Naive thymus-derived CD8-positive, alpha-beta T cell (primary cell): ENCODE data around the gene ZC3H12A. TPM values are rescaled to one million over a fixed set of nuclear protein-coding genes. Genes with fewer than 3 reads are reported as not detected.
"Not testable (repeated sequence)": the region's sequence is repeated elsewhere in the genome, so short reads cannot be mapped to it uniquely, and the experiment has no call there.

Source experiments
- ATAC-seq, 2 donors: fragments of 150-1000 bp; cut with Tn5 transposase in 1 of 2; sonication (Bioruptor Pico), chemical (Tn5 transposase) in 1 of 2; 1 replicate in 1 of 2; 2 replicates in 1 of 2; pipeline ENCODE4 v1.10.0; 2021; ENCODE audit warnings: mild to moderate bottlenecking in 2 of 2, moderate library complexity in 2 of 2
- POLR2A ChIA-PET: fragments of 350-600 bp; sonication (Branson Sonifier 250); formaldehyde crosslinking; loops from one replicate; lab custom pipeline; 2021; ENCODE audit warnings: antibody characterized with exemption; lab: Charles Lee
- DNase-seq, 10 donors: peaks; one replicate each; pipeline versions ENCODE4 v3.0.0 to v3.0.0-alpha.2; 2020 to 2022
- H3K27ac Mint-ChIP-seq, 10 donors: one replicate each; pipeline ENCODE4 v1.8.0; 2020 to 2022; ENCODE audit warnings: mild to moderate bottlenecking in 10 of 10, mixed read lengths in 10 of 10, moderate library complexity in 4 of 10, inconsistent platforms in 1 of 10
- H3K27me3 Mint-ChIP-seq, 5 donors: one replicate each; pipeline ENCODE4 v1.8.0; 2021 to 2022; ENCODE audit warnings: mixed read lengths in 5 of 5
- H3K36me3 Mint-ChIP-seq, 3 donors: one replicate each; pipeline ENCODE4 v1.8.0; 2020 to 2022; ENCODE audit warnings: mixed read lengths in 3 of 3, mild to moderate bottlenecking in 2 of 3, inconsistent platforms in 1 of 3
- H3K4me1 Mint-ChIP-seq, 4 donors: one replicate each; pipeline ENCODE4 v1.8.0; 2021 to 2022; ENCODE audit warnings: mixed read lengths in 4 of 4
- H3K4me3 Mint-ChIP-seq, 10 donors: one replicate each; pipeline ENCODE4 v1.8.0; 2020 to 2022; ENCODE audit warnings: mild to moderate bottlenecking in 10 of 10, mixed read lengths in 10 of 10, moderate library complexity in 6 of 10, inconsistent platforms in 1 of 10
- H3K9me3 Mint-ChIP-seq, 9 donors: one replicate each; pipeline ENCODE4 v1.8.0; 2020 to 2022; ENCODE audit warnings: mixed read lengths in 9 of 9, mild to moderate bottlenecking in 3 of 9, inconsistent platforms in 1 of 9, moderate library complexity in 1 of 9
- polyA plus RNA-seq, 3 donors: library from polyadenylated mRNA; unstranded; fragments of 300-500 nt; fragmentation: Illumina TruSeq; gene quantifications; one replicate each; pipeline ENCODE4 v1.2.3, GENCODE V29; 2021
- total RNA-seq, 8 experiments: library from RNA in 2 of 8; stranded (reverse) in 2 of 8; gene quantifications; one replicate each; pipeline ENCODE4 v1.2.3 and lab custom pipeline; 2021 to 2026

Gene ZC3H12A
- total and polyA plus RNA-seq, 5 experiments from 2014 or later: 1.5 to 45.3 (median 10.0) TPM

- DNase-seq (no peak), ATAC-seq (no peak)
- H3K9me3 Mint-ChIP-seq: no peaks in the 10 kb centered on the region
- H3K4me3 Mint-ChIP-seq: no peak overlapping the region
- peaks cover 0 to 69% (median 8%) of the 10 kb centered on the region in 3 donors for H3K36me3 Mint-ChIP-seq
- H3K4me1 Mint-ChIP-seq: peaks cover 0 to 12% (median 5%) of the 10 kb centered on the region in 4 donors
- H3K27me3 Mint-ChIP-seq: no peaks in the 10 kb centered on the region
- POLR2A ChIA-PET: no interaction called here
- peak overlapping the region in 6 of 10 donors; percentile 19 to 69 (median 38) for H3K27ac Mint-ChIP-seq
Observed at GRCh38 chr1:37493336-37494098, 19.1 kb downstream of the ZC3H12A start.

- Mint-ChIP-seq H3K9me3 (no peaks in the 10 kb centered on the region), H3K4me1 (peaks cover 0 to 14% (median 8%) of the 10 kb centered on the region in 4 donors), H3K27me3 (no peaks in the 10 kb centered on the region), H3K4me3 (no peak overlapping the region), H3K27ac (peak overlapping the region in 1 of 10 donors; percentile 55), H3K36me3 (peaks cover 0 to 78% (median 8%) of the 10 kb centered on the region in 3 donors)
- no peak for ATAC-seq
- DNase-seq: no peak
- POLR2A ChIA-PET: interaction anchor here (1.0 to 1.1 kb wide), 2 partner anchors 13 to 18 kb away, joined by 3 to 5 read pairs; partner anchors contain the start of gene MEAF6
Observed at GRCh38 chr1:37495875-37496274, 21.5 kb downstream of the ZC3H12A start.

- H3K27me3 Mint-ChIP-seq: no peaks in the 10 kb centered on the region
- POLR2A ChIA-PET: interaction anchor here (0.9 to 2.4 kb wide), 2 partner anchors 10 to 17 kb away, joined by 3 to 7 read pairs; partner anchors contain the start of gene MEAF6
- DNase-seq (no peak), ATAC-seq (no peak)
- no peak overlapping the region for H3K4me3 Mint-ChIP-seq
- no peaks in the 10 kb centered on the region for H3K9me3 Mint-ChIP-seq
- H3K4me1 Mint-ChIP-seq: peaks cover 0 to 20% (median 8%) of the 10 kb centered on the region in 4 donors
- peaks cover 0 to 76% (median 13%) of the 10 kb centered on the region in 3 donors for H3K36me3 Mint-ChIP-seq
- H3K27ac Mint-ChIP-seq: peak overlapping the region in 3 of 10 donors; percentile 12 to 73 (median 15)
Observed at GRCh38 chr1:37497832-37498231, 23.5 kb downstream of the ZC3H12A start.

- DNase-seq (no peak), ATAC-seq (no peak)
- peaks cover 0 to 73% (median 7%) of the 10 kb centered on the region in 3 donors for H3K36me3 Mint-ChIP-seq
- peaks cover 0 to 21% (median 8%) of the 10 kb centered on the region in 4 donors for H3K4me1 Mint-ChIP-seq
- peak overlapping the region in 5 of 10 donors; percentile 28 to 85 (median 37) for H3K27ac Mint-ChIP-seq
- POLR2A ChIA-PET: interaction anchor here (1.1 to 2.4 kb wide), 2 partner anchors 12 to 16 kb away, joined by 4 to 7 read pairs; partner anchors contain the start of gene MEAF6
- no peaks in the 10 kb centered on the region for H3K9me3 Mint-ChIP-seq
- no peak overlapping the region for H3K4me3 Mint-ChIP-seq
- H3K27me3 Mint-ChIP-seq: no peaks in the 10 kb centered on the region
Observed at GRCh38 chr1:37498872-37499617, 24.7 kb downstream of the ZC3H12A start.

- DNase-seq (no peak), ATAC-seq (no peak)
- POLR2A ChIA-PET: no interaction called here
- peaks cover 0 to 71% (median 16%) of the 10 kb centered on the region in 3 donors for H3K36me3 Mint-ChIP-seq
- H3K9me3 Mint-ChIP-seq: no peaks in the 10 kb centered on the region
- H3K27ac Mint-ChIP-seq: peak overlapping the region in 2 of 10 donors; percentile 32 to 43
- no peak overlapping the region for H3K4me3 Mint-ChIP-seq
- peaks cover 0 to 30% (median 5%) of the 10 kb centered on the region in 4 donors for H3K4me1 Mint-ChIP-seq
- H3K27me3 Mint-ChIP-seq: no peaks in the 10 kb centered on the region
Observed at GRCh38 chr1:37501661-37502060, 27.3 kb downstream of the ZC3H12A start.

- no peaks in the 10 kb centered on the region for H3K27me3 Mint-ChIP-seq
- no peak for ATAC-seq
- H3K4me1 Mint-ChIP-seq: peaks cover 0 to 30% (median 5%) of the 10 kb centered on the region in 4 donors
- no peak overlapping the region for H3K4me3 Mint-ChIP-seq
- POLR2A ChIA-PET: interaction anchor here (0.7 to 1.0 kb wide), 3 partner anchors 11 to 88 kb away, joined by 3 to 7 read pairs (median 5); no protein-coding TSS in a partner anchor
- H3K9me3 Mint-ChIP-seq: no peaks in the 10 kb centered on the region
- H3K27ac Mint-ChIP-seq: peak overlapping the region in 3 of 10 donors; percentile 32 to 43 (median 34)
- no peak for DNase-seq
- H3K36me3 Mint-ChIP-seq: peaks cover 0 to 75% (median 16%) of the 10 kb centered on the region in 3 donors
Observed at GRCh38 chr1:37502104-37502503, 27.7 kb downstream of the ZC3H12A start.

- H3K4me3 Mint-ChIP-seq, DNase-seq, H3K9me3 Mint-ChIP-seq, ATAC-seq, H3K27me3 Mint-ChIP-seq: not testable (repeated sequence)
- POLR2A ChIA-PET: interaction anchor here (0.7 to 1.1 kb wide), 3 partner anchors 11 to 73 kb away, joined by 3 to 5 read pairs (median 3); partner anchors contain the start of gene MEAF6
- Mint-ChIP-seq H3K27ac (peak overlapping the region in 1 of 10 donors; percentile 20), H3K36me3 (peaks cover 0 to 80% (median 19%) of the 10 kb centered on the region in 3 donors), H3K4me1 (peaks cover 0 to 29% (median 5%) of the 10 kb centered on the region in 4 donors)
Observed at GRCh38 chr1:37502791-37503190, 28.4 kb downstream of the ZC3H12A start.

- Mint-ChIP-seq H3K27me3 (no peaks in the 10 kb centered on the region), H3K36me3 (peaks cover 0 to 78% (median 14%) of the 10 kb centered on the region in 3 donors), H3K27ac (peak overlapping the region in 2 of 10 donors; percentile 1 to 75), H3K4me3 (no peak overlapping the region), H3K4me1 (peaks cover 6 to 36% (median 22%) of the 10 kb centered on the region in 4 donors), H3K9me3 (no peaks in the 10 kb centered on the region)
- POLR2A ChIA-PET: interaction anchor here (0.6 to 1.8 kb wide), 3 partner anchors 8 to 354 kb away, joined by 4 to 7 read pairs (median 4); partner anchors contain the start of gene MEAF6
- ATAC-seq (no peak), DNase-seq (no peak)
Observed at GRCh38 chr1:37506740-37507139, 32.4 kb downstream of the ZC3H12A start.

- Mint-ChIP-seq H3K27ac (peak overlapping the region in 2 of 10 donors; percentile 28 to 54), H3K36me3 (peaks cover 0 to 75% (median 12%) of the 10 kb centered on the region in 3 donors), H3K4me1 (peaks cover 17 to 47% (median 41%) of the 10 kb centered on the region in 4 donors), H3K4me3 (no peak overlapping the region), H3K9me3 (no peaks in the 10 kb centered on the region), H3K27me3 (no peaks in the 10 kb centered on the region)
- ATAC-seq (no peak), DNase-seq (no peak)
- POLR2A ChIA-PET: interaction anchor here (0.9 to 1.3 kb wide), 3 partner anchors 13 to 181 kb away, joined by 3 read pairs; a partner anchor contains a TSS
Observed at GRCh38 chr1:37509181-37509580, 34.8 kb downstream of the ZC3H12A start.

GRCh38 chr1:37513795-37514349, 39.5 kb downstream of the ZC3H12A start:
- Mint-ChIP-seq H3K27ac (peak overlapping the region; percentile 84 to 98 (median 96)), H3K4me1 (peaks cover 23 to 51% (median 48%) of the 10 kb centered on the region in 4 donors), H3K4me3 (peak overlapping the region; percentile 89 to 99 (median 97)), H3K9me3 (peaks cover 0 to 2% (median 0%) of the 10 kb centered on the region in 9 donors), H3K36me3 (peaks cover 0 to 36% (median 0%) of the 10 kb centered on the region in 3 donors), H3K27me3 (no peaks in the 10 kb centered on the region)
- peak; percentile 3 to 12 for ATAC-seq
- peak; percentile 13 to 70 (median 30) for DNase-seq
- POLR2A ChIA-PET: interaction anchor here (0.6 to 5.5 kb wide), 17 partner anchors 8 to 178 kb away, joined by 3 to 133 read pairs (median 5); partner anchors contain the start of genes CDCA8, SNIP1 and ZC3H12A

GRCh38 chr1:37514350-37515184, 40.2 kb downstream of the ZC3H12A start, which contains the start of gene MEAF6:
Gene MEAF6 (minus strand): TSS chr1:37514766. CDS start chr1:37514746, 20 bp downstream.
- peak; percentile 90 to 91 for ATAC-seq
- Mint-ChIP-seq H3K9me3 (peaks cover 0 to 3% (median 0%) of the 10 kb centered on the region in 9 donors), H3K27me3 (no peaks in the 10 kb centered on the region), H3K27ac (peak within 1 kb of the TSS; percentile 98 to 100 (median 99)), H3K36me3 (peaks cover 0 to 29% (median 0%) of the 10 kb centered on the region in 3 donors), H3K4me1 (peaks cover 30 to 51% (median 49%) of the 10 kb centered on the region in 4 donors), H3K4me3 (peak within 1 kb of the TSS; percentile 89 to 99 (median 98))
- peak; percentile 70 to 94 (median 86) for DNase-seq
- POLR2A ChIA-PET: interaction anchor here (0.6 to 5.5 kb wide), 22 partner anchors 9 to 412 kb away, joined by 3 to 133 read pairs (median 4); partner anchors contain the start of genes CDCA8, GNL2, SNIP1 and ZC3H12A
